Activated T-cell treated with anti-CD3 and anti-CD28 coated beads, Interleukin-2, amount 50 U/mL, for 1 hour (primary cell): ENCODE results near the gene YTHDC2.

Source experiments
- DNase-seq: peaks from one replicate; pipeline ENCODE4 v3.0.0-alpha.2; 2020

The YTHDC2 gene

DNA sequence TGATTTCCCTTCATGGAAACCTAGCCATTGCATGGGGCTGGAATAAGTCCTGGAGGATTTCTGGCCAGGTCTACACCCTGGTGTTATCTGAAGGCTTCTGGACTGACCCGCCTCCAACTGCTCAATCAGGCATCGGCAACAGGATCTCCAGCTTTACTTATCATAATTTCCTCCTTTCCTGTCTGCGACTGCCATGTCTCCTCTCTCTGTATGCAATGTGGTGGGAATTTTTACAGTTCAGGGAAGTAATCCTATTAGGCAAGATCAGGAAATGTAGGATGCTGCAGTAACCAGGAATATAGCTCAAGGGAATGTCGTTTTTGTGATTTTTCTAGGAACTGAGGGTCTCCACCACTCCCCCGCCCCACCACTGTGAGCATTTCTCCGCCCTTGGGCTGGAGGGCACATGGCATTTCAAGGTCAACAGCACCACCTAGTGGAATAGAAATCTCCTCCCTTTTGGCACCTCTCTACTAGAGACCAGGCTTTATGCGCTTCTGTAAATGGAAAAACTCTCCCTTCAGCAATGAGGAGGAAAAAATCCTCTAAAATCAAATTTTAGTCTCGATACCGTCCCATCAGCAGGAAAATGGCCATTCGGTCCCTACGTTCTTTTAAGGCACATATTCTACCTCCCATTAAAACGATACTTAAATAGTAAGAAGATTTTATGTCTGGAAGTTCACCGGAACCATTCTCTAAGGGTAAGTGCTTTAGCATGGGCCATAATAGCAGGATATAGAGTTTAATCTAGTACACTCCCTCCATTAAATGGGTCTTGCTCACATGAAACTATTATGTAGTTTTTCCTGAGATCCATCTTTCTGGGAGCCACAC lies 93.0 kb downstream of the YTHDC2 start:
- DNase-seq = peak; percentile 27

- DNase-seq = no peak
These were observed 93.9 kb downstream of the YTHDC2 start for GRCh38 chr5:113607361-113607760.

DNA sequence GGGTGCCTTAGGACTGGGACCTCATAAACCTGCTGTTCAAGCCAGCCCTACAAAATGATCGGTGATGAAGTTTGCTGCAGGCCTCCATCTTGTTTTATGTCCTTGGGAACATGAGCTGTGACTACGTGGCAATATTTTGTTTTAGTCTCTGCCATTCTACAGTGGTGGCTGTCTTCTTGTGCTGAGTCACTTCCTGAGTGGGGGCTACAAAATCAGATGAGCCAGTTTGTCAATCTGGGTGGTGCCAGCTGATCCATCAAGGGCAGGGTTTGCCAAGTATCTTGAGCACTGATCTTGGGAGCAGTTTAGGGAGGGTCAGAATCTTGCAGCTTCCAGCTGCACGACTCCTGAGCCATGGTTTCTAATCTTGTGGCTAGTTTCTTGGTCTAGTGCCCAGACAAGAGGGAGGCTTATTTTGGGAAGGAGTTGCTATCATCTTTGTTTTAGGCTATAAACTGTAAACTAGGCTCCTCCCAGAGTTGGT lies 94.7 kb downstream of the YTHDC2 start:
- no peak for DNase-seq

- no peak for DNase-seq
These were observed 98.6 kb downstream of the YTHDC2 start for GRCh38 chr5:113612060-113612496.

GRCh38 chr5:113614191-113614590 lies 100.7 kb downstream of the YTHDC2 start:
- no peak for DNase-seq

GRCh38 chr5:113615708-113616107 lies 102.2 kb downstream of the YTHDC2 start:
- DNase-seq = no peak

GRCh38 chr5:113617191-113617796 lies 103.8 kb downstream of the YTHDC2 start:
- DNase-seq = no peak

DNA sequence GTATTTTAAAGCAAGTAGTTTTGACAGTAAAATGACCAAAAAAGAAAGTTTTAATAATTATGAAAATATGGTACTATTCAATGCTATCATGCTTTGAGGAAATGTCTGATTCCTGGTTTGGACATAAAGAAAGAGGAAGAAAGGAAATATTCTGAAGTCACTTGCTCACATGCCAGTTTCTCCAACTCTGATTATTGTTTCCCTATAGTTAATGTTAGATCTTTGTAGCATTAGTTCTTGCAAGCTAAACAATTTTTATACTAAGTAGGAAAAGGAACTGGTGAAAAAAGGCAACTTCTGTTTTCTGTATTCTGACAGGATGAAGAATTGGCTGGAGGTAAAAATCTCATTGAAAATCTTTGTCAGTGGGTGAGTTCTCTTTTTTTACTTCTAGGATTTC lies 119.5 kb downstream of the YTHDC2 start:
- DNase-seq = no peak

GRCh38 chr5:113634957-113635356 lies 121.5 kb downstream of the YTHDC2 start:
- DNase-seq = no peak

DNA sequence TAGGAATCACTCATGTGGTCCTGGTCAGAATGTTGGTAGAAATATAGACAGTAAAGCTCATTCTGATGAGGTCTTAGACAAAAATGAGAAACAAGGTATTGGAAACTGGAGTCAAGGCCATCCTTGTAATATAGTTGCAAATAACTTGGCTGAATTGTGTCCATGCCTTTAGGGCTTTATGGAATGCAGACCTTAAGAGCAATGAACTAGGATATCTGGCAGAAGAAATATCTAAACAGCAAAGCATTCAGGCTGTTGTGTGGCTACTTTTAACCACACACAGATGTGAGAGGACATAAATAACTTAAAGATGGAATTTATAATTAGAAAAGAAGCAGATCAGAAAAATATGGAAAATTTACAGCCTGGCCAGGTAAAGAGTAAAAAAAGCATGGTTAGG lies 128.2 kb downstream of the YTHDC2 start:
- no peak for DNase-seq
